T1000 (cell line): ENCODE results near the gene SPRN.
"Not testable (repeated sequence)": the region's sequence is repeated elsewhere in the genome, so short reads cannot be mapped to it uniquely, and the experiment has no call there.

Source experiments
- DNase-seq: peaks from one replicate; lab custom pipeline; 2025; ENCODE audit warnings: mixed read lengths; lab: John Stamatoyannopoulos, UW

Gene SPRN

GRCh38 chr10:133424601-133425000 lies at the start of gene SPRN:
SPRN (minus strand) TSS chr10:133424625; CDS start chr10:133423681, 944 bp downstream.
- DNase-seq: not testable (repeated sequence)

DNA sequence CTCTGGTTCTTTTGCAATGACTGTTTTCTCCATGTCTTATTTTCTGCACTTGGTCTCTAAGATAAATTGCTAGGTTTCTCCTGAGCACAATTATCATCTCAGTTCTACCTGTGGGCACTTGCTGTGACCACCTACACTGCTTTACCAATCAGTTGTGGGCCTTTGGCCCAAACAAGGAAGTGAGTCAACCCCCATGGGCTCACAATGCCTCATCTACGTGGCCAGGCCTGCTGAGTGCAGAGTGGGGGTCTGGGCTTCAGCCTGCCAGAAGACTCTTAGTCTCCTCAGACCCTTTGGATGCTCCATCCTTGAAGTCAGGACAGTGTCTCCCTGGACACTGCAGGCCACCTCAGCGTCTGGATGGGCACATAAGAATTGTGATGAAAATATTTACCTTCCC lies 49.6 kb upstream of the SPRN start:
- DNase-seq: no peak

DNA sequence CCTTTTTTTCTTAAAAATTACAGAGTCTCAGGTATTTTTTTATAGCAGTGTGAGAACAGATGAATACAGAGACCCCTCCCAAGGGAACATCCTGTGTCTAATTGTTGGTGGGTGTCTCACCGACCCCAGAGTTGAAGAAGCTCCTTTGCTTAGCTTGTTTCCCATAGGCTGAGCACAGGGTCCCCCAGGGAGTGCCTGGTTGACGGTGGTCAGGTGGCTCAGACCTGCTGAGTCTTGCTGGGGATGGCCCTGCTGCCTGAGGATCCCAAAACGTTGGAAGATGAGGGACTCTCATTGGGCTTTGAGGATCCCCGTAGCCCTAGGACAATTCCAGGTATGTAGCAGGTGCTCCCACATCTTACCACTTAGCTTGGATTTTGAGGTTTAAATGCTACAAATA lies 48.8 kb upstream of the SPRN start:
- no peak for DNase-seq

DNA sequence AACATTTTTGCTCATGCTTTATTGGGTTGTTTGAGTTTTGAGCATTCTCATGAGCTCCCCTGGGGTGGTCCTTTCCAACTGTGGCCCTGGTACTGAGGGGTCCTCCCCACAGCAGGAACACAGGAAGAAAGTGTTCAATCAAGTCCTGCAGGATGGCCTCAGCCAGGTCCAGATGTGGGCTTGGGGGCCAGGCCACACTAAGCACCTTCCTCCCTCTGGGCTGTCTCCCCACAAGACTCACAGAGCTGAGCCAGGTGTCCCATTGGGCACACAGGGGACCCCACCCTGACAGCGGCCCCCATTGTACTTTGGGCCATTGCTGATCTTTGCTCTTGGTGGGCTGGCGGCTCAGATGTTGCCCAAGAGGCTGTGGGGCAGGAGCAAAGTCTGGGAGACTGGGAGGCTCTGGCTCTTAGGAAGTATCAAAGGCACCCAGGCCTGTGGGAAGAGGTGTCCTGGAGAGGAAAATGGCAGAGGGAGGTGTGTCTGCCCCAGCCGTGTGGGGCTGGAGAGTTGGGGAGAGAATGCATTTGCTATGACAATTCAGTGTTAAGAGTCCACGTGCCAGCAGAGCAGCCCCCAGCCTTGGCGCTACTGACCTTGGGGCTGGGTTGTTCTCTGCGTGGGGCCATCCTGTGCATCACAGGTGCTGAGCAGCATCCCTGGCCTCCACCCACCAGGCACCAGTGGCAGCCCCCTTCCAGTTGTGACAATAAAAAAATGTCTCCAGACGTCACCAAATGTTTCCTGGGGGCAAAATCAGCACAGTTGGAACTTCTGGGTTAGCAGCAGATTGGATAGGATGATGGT lies 47.1 kb upstream of the SPRN start:
- DNase-seq: no peak

DNA sequence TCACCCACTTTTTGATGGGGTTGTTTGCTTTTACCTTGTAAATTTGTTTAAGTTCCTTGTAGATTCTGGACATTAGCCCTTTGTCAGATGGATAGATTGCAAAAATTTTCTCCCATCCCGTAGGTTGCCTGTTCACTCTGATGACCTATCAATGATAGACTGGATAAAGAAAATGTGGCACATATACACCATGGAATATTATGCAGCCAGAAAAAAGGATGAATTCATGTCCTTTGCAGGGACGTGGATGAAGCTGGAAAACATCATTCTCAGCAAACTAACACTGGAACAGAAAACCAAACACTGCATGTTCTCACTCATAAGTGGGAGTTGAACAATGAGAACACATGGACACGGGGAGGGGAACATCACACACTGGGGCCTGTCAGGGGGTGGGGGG lies 44.8 kb upstream of the SPRN start:
- not testable (repeated sequence) for DNase-seq

GRCh38 chr10:133467286-133467911 lies 43.0 kb upstream of the SPRN start:
- no peak for DNase-seq

DNA sequence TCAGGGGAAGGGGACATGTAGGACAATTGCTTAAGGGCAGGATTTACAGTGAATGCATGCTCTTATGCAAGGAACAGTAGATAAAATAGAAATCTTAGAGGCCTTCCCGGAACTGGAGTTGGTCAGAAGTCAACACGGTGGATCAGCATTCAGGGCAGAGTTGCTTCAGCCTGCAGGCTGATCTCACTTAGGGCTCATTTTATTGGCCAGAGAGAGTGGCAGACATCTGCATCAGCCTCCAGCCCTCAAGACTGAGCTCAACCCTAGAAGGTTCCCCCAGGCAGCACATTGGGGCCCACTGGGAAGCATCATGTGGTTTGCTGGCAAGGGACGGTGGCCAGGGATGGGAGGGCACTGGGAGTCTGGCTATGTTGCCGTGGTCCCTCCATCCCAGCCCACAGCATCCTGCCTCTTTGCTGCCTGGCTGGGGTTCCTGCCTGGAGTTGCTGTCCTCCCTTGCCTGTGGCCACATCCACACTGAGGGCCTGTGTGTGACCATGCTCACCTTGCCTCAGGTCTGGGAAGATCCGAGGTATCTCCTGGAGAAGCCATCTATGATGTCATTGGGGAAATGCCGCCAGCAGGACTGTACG lies 42.4 kb upstream of the SPRN start:
- no peak for DNase-seq

GRCh38 chr10:133465950-133466474 lies 41.6 kb upstream of the SPRN start:
- DNase-seq: no peak

DNA sequence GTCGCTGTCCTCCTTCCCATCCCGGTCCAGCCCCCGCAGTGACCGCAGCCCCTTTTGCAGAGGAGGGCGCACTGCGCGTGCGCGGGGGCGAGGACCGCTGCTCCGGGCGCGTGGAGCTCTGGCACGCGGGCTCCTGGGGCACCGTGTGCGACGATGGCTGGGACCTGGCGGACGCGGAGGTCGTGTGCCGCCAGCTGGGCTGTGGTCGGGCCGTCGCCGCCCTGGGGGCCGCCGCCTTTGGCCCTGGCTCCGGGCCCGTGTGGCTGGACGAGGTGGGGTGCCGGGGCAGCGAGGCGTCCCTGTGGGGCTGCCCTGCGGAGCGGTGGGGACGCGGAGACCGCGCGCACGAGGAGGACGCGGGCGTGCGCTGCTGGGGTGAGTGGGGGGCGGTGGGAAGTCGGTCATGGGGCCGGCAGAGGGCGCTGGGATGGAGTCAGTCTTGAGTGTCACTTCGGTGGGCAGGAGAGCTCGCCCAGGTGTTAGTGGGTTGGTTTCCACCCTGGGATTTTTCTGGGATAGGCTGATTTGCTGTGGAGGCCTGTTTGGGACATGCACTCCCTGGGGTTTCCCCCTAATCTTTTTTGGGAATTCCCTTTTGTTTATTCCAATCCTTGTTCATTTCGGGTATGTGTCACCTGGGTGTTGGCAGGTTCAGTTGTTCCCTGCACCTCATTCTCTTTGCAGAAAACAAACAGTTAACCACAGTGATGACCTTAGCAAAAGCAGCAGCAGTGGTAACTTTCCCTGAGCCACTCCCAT lies 40.9 kb upstream of the SPRN start:
- DNase-seq: no peak

DNA sequence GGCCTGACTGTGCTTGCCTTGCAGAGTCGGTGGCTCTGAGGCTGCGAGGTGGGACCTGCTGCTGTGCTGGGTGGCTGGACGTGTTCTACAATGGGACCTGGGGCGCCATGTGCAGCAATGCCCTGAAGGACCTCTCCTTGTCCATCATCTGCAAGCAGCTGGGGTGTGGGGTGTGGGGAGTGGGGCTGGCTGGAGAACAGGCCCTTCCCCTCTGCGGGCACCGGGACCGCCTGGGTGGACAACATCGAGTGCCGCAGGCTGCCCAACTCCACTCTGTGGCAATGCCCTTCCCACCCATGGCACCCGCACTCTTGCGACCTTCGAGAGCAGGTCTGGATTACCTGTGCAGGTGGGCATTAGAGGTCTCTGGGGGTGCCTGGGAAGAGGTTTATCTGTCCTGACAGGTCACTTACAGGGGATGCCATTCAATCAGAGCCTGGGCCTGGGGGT lies 40.2 kb upstream of the SPRN start:
- DNase-seq: no peak

GRCh38 chr10:133462512-133463305 lies 38.3 kb upstream of the SPRN start:
- no peak for DNase-seq

DNA sequence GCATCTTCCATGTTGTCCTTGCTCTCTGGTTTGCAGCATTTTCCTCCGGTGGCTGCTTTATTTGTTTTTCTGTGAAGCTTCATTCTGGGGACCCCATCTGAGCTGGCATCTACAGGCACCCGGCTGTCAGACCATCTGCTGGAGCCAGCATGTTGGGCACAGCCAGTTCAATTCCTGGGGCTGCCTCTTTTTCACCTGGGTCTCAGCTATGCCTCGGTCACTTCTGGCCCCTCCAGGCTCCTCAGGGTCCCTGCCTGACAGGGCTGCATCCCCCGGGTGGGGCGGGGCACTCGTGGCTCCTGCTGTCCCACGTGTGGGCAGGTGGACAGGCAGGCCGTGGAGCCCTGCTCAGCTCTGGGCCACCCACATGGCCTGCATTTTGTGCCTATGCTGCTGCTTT lies 37.4 kb upstream of the SPRN start:
- DNase-seq: no peak

GRCh38 chr10:133461027-133461426 lies 36.6 kb upstream of the SPRN start:
- no peak for DNase-seq

GRCh38 chr10:133460208-133460769 lies 35.9 kb upstream of the SPRN start:
- no peak for DNase-seq

DNA sequence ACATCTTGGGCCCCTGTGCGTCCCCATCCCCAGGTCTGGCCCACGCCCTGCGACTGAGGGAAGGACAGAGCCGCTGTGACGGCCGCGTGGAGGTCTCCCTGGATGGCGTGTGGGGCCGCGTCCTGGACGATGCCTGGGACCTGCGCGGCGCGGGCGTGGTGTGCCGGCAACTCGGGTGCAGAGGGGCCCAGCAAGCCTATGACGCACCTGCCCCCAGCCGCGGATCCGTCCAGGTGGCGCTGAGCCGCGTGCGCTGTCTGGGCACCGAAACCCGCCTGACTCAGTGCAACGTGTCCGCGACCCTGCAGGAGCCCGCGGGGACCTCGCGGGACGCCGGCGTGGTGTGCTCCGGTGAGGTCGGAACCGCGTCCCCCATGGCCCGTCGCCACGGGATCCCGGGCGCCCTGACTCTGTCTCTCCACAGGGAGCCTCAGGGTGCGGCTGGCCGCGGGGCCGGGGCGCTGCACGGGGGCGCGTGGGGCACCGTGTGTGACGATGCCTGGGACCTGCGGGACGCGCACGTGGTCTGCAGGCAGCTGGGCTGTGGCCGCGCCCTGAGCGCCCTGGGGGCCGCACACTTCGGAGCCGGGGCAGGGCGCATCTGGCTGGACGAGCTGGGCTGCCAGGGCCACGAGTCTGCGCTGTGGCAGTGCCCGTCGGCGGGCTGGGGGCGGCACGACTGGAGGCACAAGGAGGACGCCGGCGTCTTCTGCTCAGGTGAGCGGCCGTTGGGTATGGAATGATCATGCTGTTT lies 35.2 kb upstream of the SPRN start:
- DNase-seq: no peak

DNA sequence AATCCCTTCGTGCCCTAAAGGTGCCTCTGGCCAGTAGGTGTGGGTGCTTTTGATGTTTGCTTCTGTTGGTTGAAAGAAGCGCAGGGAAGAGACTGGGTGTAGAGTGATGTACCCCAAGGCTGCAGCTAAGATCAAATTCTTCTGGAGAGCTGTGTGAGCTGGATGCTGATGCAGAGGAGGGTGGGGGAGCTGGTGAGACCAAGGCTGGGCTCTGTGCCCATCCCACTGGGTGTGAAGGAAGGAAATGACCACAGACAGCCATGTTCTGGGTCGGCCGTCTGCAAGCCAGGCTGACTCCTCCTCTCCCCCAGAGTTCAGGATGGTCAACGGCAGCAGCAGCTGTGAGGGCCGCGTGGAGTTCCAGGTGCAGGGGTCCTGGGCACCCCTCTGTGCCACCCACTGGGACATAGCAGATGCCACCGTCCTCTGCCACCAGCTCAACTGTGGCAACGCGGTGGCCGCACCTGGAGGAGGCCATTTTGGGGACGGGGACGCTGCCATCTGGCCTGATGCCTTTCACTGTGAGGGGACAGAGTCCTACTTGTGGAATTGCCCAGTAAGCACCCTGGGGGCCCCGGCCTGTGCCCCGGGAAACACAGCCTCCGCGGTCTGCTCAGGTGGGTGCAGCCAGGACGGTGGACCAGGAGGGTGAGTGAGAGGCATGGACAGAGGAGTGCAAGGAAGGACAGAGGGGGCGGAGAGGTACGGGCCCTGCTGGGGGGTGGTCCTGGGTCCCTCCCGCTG lies 34.5 kb upstream of the SPRN start:
- DNase-seq: no peak

GRCh38 chr10:133458021-133458709 lies 33.7 kb upstream of the SPRN start:
- DNase-seq: no peak

DNA sequence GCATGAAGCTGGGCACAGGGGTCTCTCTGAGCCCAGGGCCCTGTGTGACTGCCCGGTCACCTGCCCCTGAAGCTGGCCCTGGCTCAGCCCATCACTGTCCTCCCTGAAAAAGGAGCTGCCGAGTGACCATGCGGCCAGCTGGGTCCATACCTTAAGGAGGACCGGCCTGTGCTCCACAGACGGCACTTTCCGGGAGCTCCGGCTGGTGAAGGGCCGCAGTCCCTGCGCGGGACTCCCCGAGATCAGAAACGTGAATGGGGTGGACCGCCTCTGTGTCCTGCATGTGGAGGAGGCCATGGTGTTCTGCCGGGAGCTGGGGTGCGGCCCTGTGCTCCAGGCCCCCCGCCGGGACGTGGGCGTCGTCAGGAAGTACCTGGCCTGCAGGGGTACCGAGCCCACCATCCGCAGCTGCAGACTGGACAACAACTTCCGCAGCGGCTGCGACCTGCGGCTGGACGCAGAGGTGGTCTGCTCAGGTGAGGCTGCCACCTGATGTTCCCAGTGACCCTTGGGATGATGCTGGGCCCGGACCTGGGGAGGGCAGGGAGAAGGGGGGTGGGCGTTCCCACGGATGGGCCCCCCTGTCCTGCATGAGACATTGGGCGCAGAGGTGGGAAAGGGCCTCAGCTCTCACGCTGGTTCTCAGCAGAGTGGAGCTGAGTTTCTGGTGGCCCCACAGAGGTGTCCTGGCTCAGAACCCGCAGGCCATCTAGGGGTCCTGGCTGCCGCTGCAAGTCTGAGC lies 32.8 kb upstream of the SPRN start:
- DNase-seq: no peak
